Fibroblast of skin of scalp (primary cell): ENCODE results near the gene ACSF3. TPM values are rescaled to one million over a fixed set of nuclear protein-coding genes. Genes with fewer than 3 reads are reported as not detected.

Experiments
- DNase-seq: peaks from one replicate; pipeline ENCODE4 v3.0.0-alpha.2; 2013
- polyA plus RNA-seq, 2 experiments: library from polyadenylated mRNA; unstranded; fragments of 120-200 nt; gene quantifications; one replicate each; pipeline ENCODE4 v1.2.1, GENCODE V29; 2013; ENCODE audit not compliant: insufficient read length in 2 of 2

Gene ACSF3
- polyA plus RNA-seq (2013, experiment 1 of 2; ENCODE audit: insufficient read length), result 19.0 TPM
- 18.6 TPM for polyA plus RNA-seq (2013, experiment 2 of 2; ENCODE audit: insufficient read length)

GRCh38 chr16:89093602-89094251 lies at the start of gene ACSF3:
TSS of gene ACSF3 (plus strand) at chr16:89093852. CDS start at chr16:89100682, 6,830 bp downstream.
- DNase-seq, result peak; percentile 70

GRCh38 chr16:89044418-89045180 lies 49.1 kb upstream of the ACSF3 start:
- no peak for DNase-seq

GRCh38 chr16:89045181-89045815 lies 48.4 kb upstream of the ACSF3 start:
- no peak for DNase-seq

GRCh38 chr16:89045881-89046280 lies 47.8 kb upstream of the ACSF3 start:
- DNase-seq, result no peak

GRCh38 chr16:89046491-89046890 lies 47.2 kb upstream of the ACSF3 start:
- DNase-seq, result no peak

- no peak for DNase-seq
These were observed 46.1 kb upstream of the ACSF3 start for GRCh38 chr16:89047331-89048089.

GRCh38 chr16:89048090-89048725 lies 45.4 kb upstream of the ACSF3 start:
- no peak for DNase-seq

- no peak for DNase-seq
These were observed 44.7 kb upstream of the ACSF3 start for GRCh38 chr16:89048871-89049422.

- DNase-seq, result no peak
These were observed 44.1 kb upstream of the ACSF3 start for GRCh38 chr16:89049484-89050118.

- no peak for DNase-seq
These were observed 43.4 kb upstream of the ACSF3 start for GRCh38 chr16:89050119-89050867.

- no peak for DNase-seq
These were observed 42.8 kb upstream of the ACSF3 start for GRCh38 chr16:89050868-89051311.

GRCh38 chr16:89051521-89052166 lies 42.0 kb upstream of the ACSF3 start:
- no peak for DNase-seq

GRCh38 chr16:89052191-89052889 lies 41.3 kb upstream of the ACSF3 start:
- DNase-seq, result no peak

- DNase-seq, result no peak
These were observed 40.5 kb upstream of the ACSF3 start for GRCh38 chr16:89052890-89053724.

GRCh38 chr16:89053725-89054029 lies 40.0 kb upstream of the ACSF3 start:
- no peak for DNase-seq

GRCh38 chr16:89054261-89054661 lies 39.4 kb upstream of the ACSF3 start:
- DNase-seq, result no peak

- no peak for DNase-seq
These were observed 38.9 kb upstream of the ACSF3 start for GRCh38 chr16:89054714-89055113.

- no peak for DNase-seq
These were observed 38.3 kb upstream of the ACSF3 start for GRCh38 chr16:89055313-89055712.
